GM12878 (cell line): ENCODE measurements around the gene BSPRY. TPM values are rescaled to one million over a fixed set of nuclear protein-coding genes. Genes with fewer than 3 reads are reported as not detected.

Experiments
- CEBPB ChIP-seq, 2 experiments: fragments of 150-350 bp in 1 of 2; IDR thresholded peaks; 2 replicates each; pipeline ENCODE4 v1.6.1; 2012 to 2014; ENCODE audit warnings: low read depth in 2 of 2, low read length in 2 of 2, borderline replicate concordance in 1 of 2, inconsistent platforms in 1 of 2
- CHD4 ChIP-seq: fragments of 200-600 bp; sonication (generic); IDR thresholded peaks from 2 replicates; pipeline ENCODE4 v1.6.1; 2016; ENCODE audit warnings: mild to moderate bottlenecking
- CREB1 ChIP-seq: IDR thresholded peaks from 2 replicates; pipeline ENCODE4 v1.6.1; 2012; ENCODE audit warnings: low read depth, mild to moderate bottlenecking, inconsistent platforms
- CUX1 ChIP-seq: IDR thresholded peaks from 2 replicates; pipeline ENCODE4 v1.6.1; 2012; ENCODE audit warnings: improper control_type of control experiment, low read depth, low read length; ENCODE audit not compliant: insufficient replicate concordance
- GABPA ChIP-seq: IDR thresholded peaks from 2 replicates; pipeline ENCODE4 v1.6.1; 2014; ENCODE audit warnings: antibody characterized with exemption, low read depth, mild to moderate bottlenecking, inconsistent platforms
- IRF4 ChIP-seq: IDR thresholded peaks from 2 replicates; pipeline ENCODE4 v1.6.1; 2011; ENCODE audit warnings: low read depth, low read length
- IRF5 ChIP-seq: fragments of 450-650 bp; IDR thresholded peaks from 2 replicates; pipeline ENCODE4 v1.6.1; 2017; ENCODE audit warnings: borderline replicate concordance
- MTA2 ChIP-seq: fragments of 450-650 bp; IDR thresholded peaks from 2 replicates; pipeline ENCODE4 v1.6.1; 2016; ENCODE audit warnings: low read depth, mild to moderate bottlenecking, moderate library complexity
- POLR2AphosphoS5 ChIP-seq: IDR thresholded peaks from 2 replicates; pipeline ENCODE4 v1.6.1; 2011; ENCODE audit warnings: mild to moderate bottlenecking, low read length, inconsistent platforms
- RFX5 ChIP-seq: IDR thresholded peaks from 2 replicates; pipeline ENCODE4 v1.6.1; 2011; ENCODE audit warnings: low read depth, low read length, improper control_type of control experiment
- SMC3 ChIP-seq: IDR thresholded peaks from 2 replicates; pipeline ENCODE4 v1.6.1; 2011; ENCODE audit warnings: low read length, improper control_type of control experiment, borderline replicate concordance
- SPI1 ChIP-seq: IDR thresholded peaks from 2 replicates; pipeline ENCODE4 v1.6.1; 2011; ENCODE audit warnings: low read depth, mild to moderate bottlenecking, low read length, moderate library complexity, borderline replicate concordance; ENCODE audit not compliant: insufficient read depth
- YY1 ChIP-seq: IDR thresholded peaks from 2 replicates; pipeline ENCODE4 v1.6.1; 2011; ENCODE audit warnings: low read depth, mild to moderate bottlenecking, low read length
- polyA plus RNA-seq, 11 experiments: library from polyadenylated mRNA; depleted of rRNA in 4 of 11; unstranded in 6 of 11; stranded (reverse) in 5 of 11; fragments of >200 nt; fragmentation: Nextera tagmentation in 4 of 11; fragmentation: Illumina TruSeq in 1 of 11; extraction: Ambion mirVana in 4 of 11; extraction: Trizol in 1 of 11; gene quantifications; 1 replicate in 1 of 11; 2 replicates in 10 of 11; pipeline versions ENCODE4 v1.2.1 to v1.2.3, GENCODE V29; 2011 to 2016; ENCODE audit warnings: inconsistent platforms in 2 of 11, missing spikeins in 2 of 11, low read depth in 1 of 11
- total RNA-seq, 4 experiments: library from RNA; depleted of rRNA in 3 of 4; stranded (reverse); fragments of >200 nt in 3 of 4; fragmentation: Illumina TruSeq in 1 of 4; extraction: Trizol in 1 of 4; gene quantifications; 2 replicates each; pipeline versions ENCODE4 v1.2.1 to v1.2.3, GENCODE V29; 2013 to 2021
- TF ChIP-seq, protein P1 (sequence below), 3 experiments: IDR thresholded peaks in 2 of 3; conservative IDR thresholded peaks in 1 of 3; 2 replicates each; pipeline ENCODE4 v1.5.1; 2011; ENCODE audit warnings: low read depth in 3 of 3, low read length in 3 of 3, mild to moderate bottlenecking in 3 of 3, control low read depth in 2 of 3, moderate library complexity in 2 of 3, inconsistent platforms in 1 of 3, mixed read lengths in 1 of 3; ENCODE audit not compliant: control insufficient read depth in 2 of 3, insufficient read depth in 1 of 3; ENCODE audit errors: extremely low read depth in 1 of 3
- TF ChIP-seq, protein P2 (sequence below): IDR thresholded peaks from 2 replicates; pipeline ENCODE4 v1.6.1; 2012; ENCODE audit warnings: low read depth, low read length, improper control_type of control experiment
- TF ChIP-seq, protein P3 (sequence below): fragments of 450-650 bp; IDR thresholded peaks from 2 replicates; pipeline ENCODE4 v1.6.1; 2017; ENCODE audit warnings: mild to moderate bottlenecking, low read depth, inconsistent platforms; ENCODE audit not compliant: poor library complexity, severe bottlenecking

The BSPRY gene
- total and polyA plus RNA-seq, 10 of the 15 experiments (the other 5 are each of a cell fraction or from before 2014, with no cell fraction given): 0.45 to 6.3 (median 4.1) TPM

- TF ChIP-seq CUX1 (no peak), CREB1 (peak; percentile 85), CEBPB (IDR thresholded peaks at IDR 0.05; ENCODE audit: borderline replicate concordance in 1 of 2, low read depth in 2 of 2, low read length in 2 of 2) (no peak), IRF4 (no peak), IRF5 (no peak), CHD4 (no peak), POLR2AphosphoS5 (peak; percentile 92), SPI1 (no peak), GABPA (0 out of 2 replicates have a peak, but pooled peaks have one; percentile 43), RFX5 (no peak), YY1 (peak; percentile 93), MTA2 (no peak), SMC3 (no peak)
- TF ChIP-seq, protein P1, sequence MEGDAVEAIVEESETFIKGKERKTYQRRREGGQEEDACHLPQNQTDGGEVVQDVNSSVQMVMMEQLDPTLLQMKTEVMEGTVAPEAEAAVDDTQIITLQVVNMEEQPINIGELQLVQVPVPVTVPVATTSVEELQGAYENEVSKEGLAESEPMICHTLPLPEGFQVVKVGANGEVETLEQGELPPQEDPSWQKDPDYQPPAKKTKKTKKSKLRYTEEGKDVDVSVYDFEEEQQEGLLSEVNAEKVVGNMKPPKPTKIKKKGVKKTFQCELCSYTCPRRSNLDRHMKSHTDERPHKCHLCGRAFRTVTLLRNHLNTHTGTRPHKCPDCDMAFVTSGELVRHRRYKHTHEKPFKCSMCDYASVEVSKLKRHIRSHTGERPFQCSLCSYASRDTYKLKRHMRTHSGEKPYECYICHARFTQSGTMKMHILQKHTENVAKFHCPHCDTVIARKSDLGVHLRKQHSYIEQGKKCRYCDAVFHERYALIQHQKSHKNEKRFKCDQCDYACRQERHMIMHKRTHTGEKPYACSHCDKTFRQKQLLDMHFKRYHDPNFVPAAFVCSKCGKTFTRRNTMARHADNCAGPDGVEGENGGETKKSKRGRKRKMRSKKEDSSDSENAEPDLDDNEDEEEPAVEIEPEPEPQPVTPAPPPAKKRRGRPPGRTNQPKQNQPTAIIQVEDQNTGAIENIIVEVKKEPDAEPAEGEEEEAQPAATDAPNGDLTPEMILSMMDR (IDR thresholded peaks at IDR 0.05 in 2 of 3, conservative IDR thresholded peaks at IDR 0.05 in 1 of 3; ENCODE audit: control insufficient read depth in 2 of 3, extremely low read depth in 1 of 3, insufficient read depth in 1 of 3, low read depth in 3 of 3, low read length in 3 of 3): no peak; a peak in 1 of 6 replicates
- TF ChIP-seq, protein P2, sequence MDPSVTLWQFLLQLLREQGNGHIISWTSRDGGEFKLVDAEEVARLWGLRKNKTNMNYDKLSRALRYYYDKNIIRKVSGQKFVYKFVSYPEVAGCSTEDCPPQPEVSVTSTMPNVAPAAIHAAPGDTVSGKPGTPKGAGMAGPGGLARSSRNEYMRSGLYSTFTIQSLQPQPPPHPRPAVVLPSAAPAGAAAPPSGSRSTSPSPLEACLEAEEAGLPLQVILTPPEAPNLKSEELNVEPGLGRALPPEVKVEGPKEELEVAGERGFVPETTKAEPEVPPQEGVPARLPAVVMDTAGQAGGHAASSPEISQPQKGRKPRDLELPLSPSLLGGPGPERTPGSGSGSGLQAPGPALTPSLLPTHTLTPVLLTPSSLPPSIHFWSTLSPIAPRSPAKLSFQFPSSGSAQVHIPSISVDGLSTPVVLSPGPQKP: peak; percentile 58
- TF ChIP-seq, protein P3, sequence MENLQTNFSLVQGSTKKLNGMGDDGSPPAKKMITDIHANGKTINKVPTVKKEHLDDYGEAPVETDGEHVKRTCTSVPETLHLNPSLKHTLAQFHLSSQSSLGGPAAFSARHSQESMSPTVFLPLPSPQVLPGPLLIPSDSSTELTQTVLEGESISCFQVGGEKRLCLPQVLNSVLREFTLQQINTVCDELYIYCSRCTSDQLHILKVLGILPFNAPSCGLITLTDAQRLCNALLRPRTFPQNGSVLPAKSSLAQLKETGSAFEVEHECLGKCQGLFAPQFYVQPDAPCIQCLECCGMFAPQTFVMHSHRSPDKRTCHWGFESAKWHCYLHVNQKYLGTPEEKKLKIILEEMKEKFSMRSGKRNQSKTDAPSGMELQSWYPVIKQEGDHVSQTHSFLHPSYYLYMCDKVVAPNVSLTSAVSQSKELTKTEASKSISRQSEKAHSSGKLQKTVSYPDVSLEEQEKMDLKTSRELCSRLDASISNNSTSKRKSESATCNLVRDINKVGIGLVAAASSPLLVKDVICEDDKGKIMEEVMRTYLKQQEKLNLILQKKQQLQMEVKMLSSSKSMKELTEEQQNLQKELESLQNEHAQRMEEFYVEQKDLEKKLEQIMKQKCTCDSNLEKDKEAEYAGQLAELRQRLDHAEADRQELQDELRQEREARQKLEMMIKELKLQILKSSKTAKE: no peak
These were observed 61.0 kb downstream of the BSPRY start, which contains the start of the genes C9orf43 and POLE3 (continued) for GRCh38 chr9:113410207-113410864.
